DND-41 (cell line): ENCODE data around the gene JMJD6.
"Not testable (repeated sequence)": the region's sequence is repeated elsewhere in the genome, so short reads cannot be mapped to it uniquely, and the experiment has no call there.

ENCODE experiments used
- ATAC-seq: fragments of 200-7000 bp; cut with Tn5 transposase; 3 replicates; pipeline ENCODE4 v1.9.1; 2021; ENCODE audit warnings: low read depth; ENCODE audit not compliant: insufficient read depth
- DNase-seq: peaks from one replicate; pipeline ENCODE4 v3.0.0-alpha.2; 2020
- H2AFZ ChIP-seq: 2 replicates; pipeline ENCODE4 v1.6.0; 2012; ENCODE audit warnings: low read depth, low read length
- H3K27ac ChIP-seq: 2 replicates; pipeline ENCODE4 v1.5.1; 2012; ENCODE audit warnings: low read length, inconsistent platforms
- H3K27me3 ChIP-seq: fragments of 200-600 bp; sonication (generic); 2 replicates; pipeline ENCODE4 v1.6.0; 2012; ENCODE audit warnings: low read length, mild to moderate bottlenecking, inconsistent platforms; ENCODE audit not compliant: insufficient read depth, poor library complexity
- H3K36me3 ChIP-seq: 2 replicates; pipeline ENCODE4 v1.5.1; 2012; ENCODE audit warnings: low read length, inconsistent platforms; ENCODE audit not compliant: insufficient read depth
- H3K4me1 ChIP-seq: 2 replicates; pipeline ENCODE4 v1.5.1; 2012; ENCODE audit warnings: mild to moderate bottlenecking, low read length; ENCODE audit not compliant: insufficient read depth
- H3K4me2 ChIP-seq: 2 replicates; pipeline ENCODE4 v1.6.0; 2012; ENCODE audit warnings: mild to moderate bottlenecking, moderate library complexity, low read length, inconsistent platforms; ENCODE audit not compliant: insufficient read depth
- H3K4me3 ChIP-seq, 2 experiments: fragments of 200-600 bp in 1 of 2; shearing (Covaris generic) in 1 of 2; 2 replicates each; pipeline ENCODE4 v1.5.1; 2012 to 2016; ENCODE audit warnings: inconsistent platforms in 2 of 2, low read length in 2 of 2, mild to moderate bottlenecking in 2 of 2, low read depth in 1 of 2, moderate library complexity in 1 of 2
- H3K79me2 ChIP-seq: 2 replicates; pipeline ENCODE4 v1.6.0; 2012; ENCODE audit warnings: low read length, inconsistent platforms; ENCODE audit not compliant: insufficient read depth
- H3K9ac ChIP-seq: 2 replicates; pipeline ENCODE4 v1.6.0; 2012; ENCODE audit warnings: low read depth, mild to moderate bottlenecking, inconsistent platforms, low read length, moderate library complexity
- H3K9me3 ChIP-seq: 2 replicates; pipeline ENCODE4 v1.5.1; 2012; ENCODE audit warnings: low read length, moderate library complexity, mild to moderate bottlenecking, inconsistent platforms; ENCODE audit not compliant: insufficient read depth, severe bottlenecking
- H4K20me1 ChIP-seq: 2 replicates; pipeline ENCODE4 v1.6.0; 2012; ENCODE audit warnings: low read length; ENCODE audit not compliant: insufficient read depth
- EZH2 ChIP-seq: IDR thresholded peaks from 3 replicates; pipeline ENCODE4 v1.6.1; 2012; ENCODE audit warnings: borderline replicate concordance, low read depth, mild to moderate bottlenecking, moderate library complexity, low read length, inconsistent platforms; ENCODE audit not compliant: severe bottlenecking
- TF ChIP-seq, protein P1 (sequence below): IDR thresholded peaks from 2 replicates; pipeline ENCODE4 v1.5.1; 2012; ENCODE audit warnings: borderline replicate concordance, low read length, moderate library complexity, mild to moderate bottlenecking; ENCODE audit not compliant: poor library complexity, severe bottlenecking; ENCODE audit errors: extremely low read depth

JMJD6 gene

DNA sequence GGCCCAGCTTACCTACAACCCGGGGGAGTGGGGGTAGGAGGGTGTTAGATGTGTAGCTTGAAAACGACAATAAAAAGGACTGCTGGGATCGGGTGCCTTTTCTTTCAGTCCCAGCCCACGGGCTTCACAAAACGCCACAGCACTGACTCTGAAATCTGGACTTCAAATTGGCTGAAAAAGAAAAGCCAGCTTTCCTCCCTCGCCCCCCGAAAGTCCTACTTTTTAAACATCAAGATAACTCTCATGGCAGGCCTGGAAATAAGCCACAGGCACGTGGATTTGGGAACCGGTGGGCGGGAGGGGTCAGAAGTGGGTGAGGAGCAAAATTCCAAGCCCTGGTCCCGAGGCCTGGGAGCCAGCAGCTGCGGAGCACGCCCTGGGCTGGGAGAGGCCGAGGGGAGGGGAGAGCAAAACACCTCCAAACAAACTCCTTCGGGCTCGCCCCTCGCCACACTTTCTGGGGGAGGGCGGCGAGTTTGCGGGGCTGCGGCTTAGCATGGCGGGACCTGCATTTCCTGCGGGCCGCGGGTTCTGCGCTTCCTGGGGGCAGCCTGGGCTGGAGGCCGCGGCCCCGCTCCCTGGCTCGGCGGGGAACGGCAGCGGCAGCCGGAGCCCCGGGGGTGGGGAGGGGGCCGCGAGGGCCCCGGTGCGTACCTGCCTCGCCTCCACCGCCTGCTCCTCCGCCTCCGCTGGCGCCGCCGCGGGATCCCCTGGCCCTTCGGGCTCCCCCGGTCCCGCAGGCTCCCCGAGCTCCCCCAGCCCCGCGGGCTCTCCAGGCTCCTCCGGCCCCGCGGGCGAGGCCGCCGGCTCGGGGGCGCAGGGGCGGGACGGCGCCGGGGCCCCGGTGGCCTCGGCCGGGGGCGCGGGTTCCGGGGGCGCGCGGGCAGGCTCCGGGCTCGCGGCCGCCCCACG, 16.2 kb downstream of the JMJD6 start:
- ATAC-seq, result peak; percentile 42; the same call in 2 of the 3 replicates
- peaks cover 12% of the 10 kb centered on the region for H3K4me1 ChIP-seq
- peak overlapping the region in 1 of 2 experiments; percentile 40; a peak in 2 of 4 replicates for H3K4me3 ChIP-seq
- H3K27ac ChIP-seq, H2AFZ ChIP-seq, H3K79me2 ChIP-seq, H3K9me3 ChIP-seq, DNase-seq: not testable (repeated sequence)
- H3K36me3 ChIP-seq, result peaks cover 14% of the 10 kb centered on the region
- H3K27me3 ChIP-seq, result peaks cover 29% of the 10 kb centered on the region
- peak overlapping the region; percentile 61 for H3K4me2 ChIP-seq
- peak overlapping the region; percentile 16; the same call in 1 of the 2 replicates for H3K9ac ChIP-seq
- peak; percentile 86 for TF ChIP-seq EZH2
- peaks cover 27% of the 10 kb centered on the region for H4K20me1 ChIP-seq

DNA sequence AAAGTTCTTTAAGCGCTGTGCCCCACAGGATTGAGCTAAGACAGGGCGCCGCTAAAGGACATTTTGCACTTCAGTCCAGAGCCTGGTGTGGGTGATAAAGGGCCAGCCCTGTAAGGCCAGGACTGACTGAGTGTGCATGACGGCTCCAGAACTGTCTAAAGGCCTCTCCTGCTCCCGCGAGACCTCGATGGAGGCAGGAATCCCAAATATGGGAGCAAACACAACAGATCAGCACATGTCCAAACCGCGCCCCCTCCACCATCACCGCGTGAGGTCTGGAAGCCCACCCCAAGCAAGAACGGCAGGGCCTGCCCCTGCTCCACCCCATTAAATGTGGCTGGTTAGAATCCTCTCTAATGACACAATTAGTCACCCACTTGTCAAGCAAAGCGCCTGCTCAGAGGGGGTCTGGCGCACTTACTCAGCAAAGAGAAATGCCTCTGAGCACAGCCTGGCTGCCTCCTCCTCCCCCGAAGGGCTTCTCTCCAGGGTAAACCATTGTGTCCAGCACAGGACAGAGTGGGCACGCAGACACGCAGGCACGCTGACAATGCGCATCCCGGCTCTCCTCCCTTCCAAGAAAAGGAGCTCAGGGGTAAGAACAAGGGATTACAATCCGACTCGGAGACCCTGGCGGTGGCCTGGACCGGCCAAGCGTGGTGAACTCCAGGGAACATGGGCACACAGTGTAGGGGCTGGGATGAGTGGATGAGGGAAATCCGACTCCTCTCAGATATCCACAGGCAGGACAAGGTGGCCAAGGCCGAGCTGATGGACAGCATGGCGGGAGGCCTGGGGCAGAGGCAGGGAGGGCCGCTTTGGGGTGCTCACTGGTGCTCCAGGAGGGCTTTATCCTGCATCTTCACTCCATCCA, 17.1 kb downstream of the JMJD6 start:
- 0 out of 2 replicates have a peak overlapping the region, but pooled peaks have one; percentile 61 for H3K4me2 ChIP-seq
- no peak overlapping the region for H3K4me3 ChIP-seq
- ATAC-seq (no peak), DNase-seq (no peak)
- H3K79me2 ChIP-seq, result no peaks in the 10 kb centered on the region
- peaks cover 25% of the 10 kb centered on the region for H4K20me1 ChIP-seq
- TF ChIP-seq, protein P1, sequence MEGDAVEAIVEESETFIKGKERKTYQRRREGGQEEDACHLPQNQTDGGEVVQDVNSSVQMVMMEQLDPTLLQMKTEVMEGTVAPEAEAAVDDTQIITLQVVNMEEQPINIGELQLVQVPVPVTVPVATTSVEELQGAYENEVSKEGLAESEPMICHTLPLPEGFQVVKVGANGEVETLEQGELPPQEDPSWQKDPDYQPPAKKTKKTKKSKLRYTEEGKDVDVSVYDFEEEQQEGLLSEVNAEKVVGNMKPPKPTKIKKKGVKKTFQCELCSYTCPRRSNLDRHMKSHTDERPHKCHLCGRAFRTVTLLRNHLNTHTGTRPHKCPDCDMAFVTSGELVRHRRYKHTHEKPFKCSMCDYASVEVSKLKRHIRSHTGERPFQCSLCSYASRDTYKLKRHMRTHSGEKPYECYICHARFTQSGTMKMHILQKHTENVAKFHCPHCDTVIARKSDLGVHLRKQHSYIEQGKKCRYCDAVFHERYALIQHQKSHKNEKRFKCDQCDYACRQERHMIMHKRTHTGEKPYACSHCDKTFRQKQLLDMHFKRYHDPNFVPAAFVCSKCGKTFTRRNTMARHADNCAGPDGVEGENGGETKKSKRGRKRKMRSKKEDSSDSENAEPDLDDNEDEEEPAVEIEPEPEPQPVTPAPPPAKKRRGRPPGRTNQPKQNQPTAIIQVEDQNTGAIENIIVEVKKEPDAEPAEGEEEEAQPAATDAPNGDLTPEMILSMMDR, result no peak
- no peak for TF ChIP-seq EZH2
- H2AFZ ChIP-seq, result no peak overlapping the region
- H3K4me1 ChIP-seq, result peaks cover 9% of the 10 kb centered on the region
- no peak overlapping the region for H3K27ac ChIP-seq
- H3K9me3 ChIP-seq, result no peaks in the 10 kb centered on the region
- H3K36me3 ChIP-seq, result peaks cover 10% of the 10 kb centered on the region
- peaks cover 29% of the 10 kb centered on the region for H3K27me3 ChIP-seq
- no peak overlapping the region for H3K9ac ChIP-seq

DNA sequence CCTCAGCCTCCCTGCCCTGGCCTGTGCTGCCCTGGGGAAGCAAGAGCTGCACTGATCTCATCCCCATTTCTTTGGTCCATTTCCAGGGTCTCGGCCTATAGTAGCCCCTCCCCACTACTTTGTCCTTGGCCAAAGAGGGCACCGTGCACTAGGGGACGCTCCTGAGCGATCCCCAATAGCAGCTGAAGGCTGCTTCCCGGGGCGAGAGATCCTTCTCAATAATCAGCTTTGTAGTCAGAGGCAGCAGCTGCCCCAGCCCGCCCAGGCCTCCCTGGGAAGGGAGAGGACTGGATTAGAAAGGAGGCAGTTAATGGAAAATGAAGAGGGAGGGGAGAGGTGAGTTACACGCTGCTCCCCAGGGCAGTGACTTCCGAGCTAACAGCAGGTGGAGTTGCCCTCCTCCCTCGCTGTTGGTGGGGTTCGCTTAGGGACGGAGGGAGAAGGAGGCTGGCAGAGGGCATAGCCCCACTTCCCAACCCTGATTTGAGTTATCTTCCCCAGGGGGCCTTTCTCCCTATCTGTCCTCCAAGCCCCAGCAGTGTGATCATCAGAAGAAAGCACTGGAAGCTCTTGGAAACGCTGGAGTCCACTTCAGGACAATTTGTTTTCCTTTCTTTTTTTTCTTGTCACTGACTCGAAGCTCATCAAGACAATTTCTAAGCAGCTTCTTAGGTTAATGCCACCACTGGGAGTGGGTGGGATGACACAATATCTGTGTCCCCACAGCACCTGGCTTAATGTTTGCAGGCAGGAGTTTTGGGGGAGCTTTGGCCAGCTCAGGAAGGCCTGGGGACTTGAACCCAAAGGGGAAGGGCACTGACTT, 18.2 kb downstream of the JMJD6 start:
- Histone ChIP-seq H3K79me2 (no peaks in the 10 kb centered on the region), H3K9ac (no peak overlapping the region), H3K27me3 (peaks cover 29% of the 10 kb centered on the region), H2AFZ (no peak overlapping the region), H4K20me1 (peaks cover 14% of the 10 kb centered on the region; the same call in 1 of the 2 replicates), H3K4me3 (no peak overlapping the region), H3K36me3 (no peaks in the 10 kb centered on the region), H3K4me2 (no peak overlapping the region), H3K27ac (no peak overlapping the region), H3K9me3 (no peaks in the 10 kb centered on the region), H3K4me1 (peaks cover 9% of the 10 kb centered on the region)
- DNase-seq, result no peak
- ATAC-seq, result no peak
- TF ChIP-seq, protein P1, result no peak
- TF ChIP-seq EZH2, result no peak
